ENCODE measurements around the gene EHMT2.
"Not testable (repeated sequence)": the region's sequence is repeated elsewhere in the genome, so short reads cannot be mapped to it uniquely, and the experiment has no call there.

EHMT2 gene

DNA sequence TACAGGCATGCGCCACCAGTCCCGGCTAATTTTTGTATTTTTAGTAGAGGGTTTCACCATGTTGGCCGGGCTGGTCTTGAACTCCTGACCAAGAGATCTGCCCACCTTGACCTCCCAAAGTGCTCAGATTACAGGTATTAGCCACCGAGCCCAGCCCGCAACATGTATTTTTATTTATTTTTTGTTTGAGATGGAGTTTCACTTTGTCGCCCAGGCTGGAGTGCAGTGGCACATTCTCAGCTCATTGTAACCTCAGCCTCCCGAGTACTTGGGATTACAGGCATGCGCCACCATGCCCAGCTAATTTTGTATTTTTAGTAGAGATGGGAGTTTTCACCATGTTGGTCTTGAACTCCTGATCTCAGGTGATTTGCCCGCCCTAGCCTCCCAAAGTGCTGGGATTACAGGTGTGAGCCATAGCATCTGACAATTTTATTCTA lies 59.4 kb downstream of the EHMT2 start:
- H3K27ac ChIP-seq (ENCODE audit: low read length), result not testable (repeated sequence)
- peaks cover 17 to 36% of the 10 kb centered on the region in 2 donors for H3K36me3 ChIP-seq (ENCODE audit: control insufficient read depth in 2 of 2, insufficient read depth in 2 of 2, low read length in 2 of 2)
- peaks cover 28% of the 10 kb centered on the region for H3K4me1 ChIP-seq (ENCODE audit: control insufficient read depth, insufficient read depth, low read length)

GRCh38 chr6:31837369-31838113 lies 60.0 kb downstream of the EHMT2 start:
- Histone ChIP-seq H3K9ac (ENCODE audit: low read length in 2 of 2) (peak overlapping the region in 1 of 2 donors; percentile 43), H3K4me3 (ENCODE audit: low read length in 2 of 2) (peak overlapping the region; percentile 17 to 47), H3K27me3 (ENCODE audit: control insufficient read depth in 1 of 2, insufficient read depth in 2 of 2, low read length in 2 of 2) (no peaks in the 10 kb centered on the region), H3K36me3 (ENCODE audit: control insufficient read depth in 2 of 2, insufficient read depth in 2 of 2, low read length in 2 of 2) (peaks cover 17 to 32% of the 10 kb centered on the region in 2 donors), H3K9me3 (ENCODE audit: control insufficient read depth in 2 of 2, low read length in 2 of 2) (no peaks in the 10 kb centered on the region), H3K27ac (ENCODE audit: low read length) (peak overlapping the region; percentile 93), H3K4me1 (ENCODE audit: control insufficient read depth, insufficient read depth, low read length) (peaks cover 28% of the 10 kb centered on the region)

More for the DNA sequence above, 59.4 kb downstream of the EHMT2 start:
- not testable (repeated sequence) for H3K9me3 ChIP-seq (ENCODE audit: control insufficient read depth in 2 of 2, low read length in 2 of 2); H3K9ac ChIP-seq (ENCODE audit: low read length in 2 of 2); H3K27me3 ChIP-seq (ENCODE audit: control insufficient read depth in 1 of 2, insufficient read depth in 2 of 2, low read length in 2 of 2); H3K4me3 ChIP-seq (ENCODE audit: low read length in 2 of 2)

- H3K27ac ChIP-seq (ENCODE audit: low read length), result peak overlapping the region; percentile 93
- no peaks in the 10 kb centered on the region for H3K9me3 ChIP-seq (ENCODE audit: control insufficient read depth in 2 of 2, low read length in 2 of 2)
- peaks cover 17 to 32% of the 10 kb centered on the region in 2 donors for H3K36me3 ChIP-seq (ENCODE audit: control insufficient read depth in 2 of 2, insufficient read depth in 2 of 2, low read length in 2 of 2)
- peak overlapping the region; percentile 35 to 97 for H3K4me3 ChIP-seq (ENCODE audit: low read length in 2 of 2)
- H3K4me1 ChIP-seq (ENCODE audit: control insufficient read depth, insufficient read depth, low read length), result peaks cover 33% of the 10 kb centered on the region
- H3K27me3 ChIP-seq (ENCODE audit: control insufficient read depth in 1 of 2, insufficient read depth in 2 of 2, low read length in 2 of 2), result no peaks in the 10 kb centered on the region
- peak overlapping the region; percentile 58 to 97 for H3K9ac ChIP-seq (ENCODE audit: low read length in 2 of 2)
These were observed 60.8 kb downstream of the EHMT2 start for GRCh38 chr6:31836474-31837368.

- Histone ChIP-seq H3K4me3 (ENCODE audit: low read length in 2 of 2) (peak overlapping the region; percentile 66 to 97), H3K9ac (ENCODE audit: low read length in 2 of 2) (peak overlapping the region; percentile 58 to 97), H3K4me1 (ENCODE audit: control insufficient read depth, insufficient read depth, low read length) (peaks cover 39% of the 10 kb centered on the region), H3K27ac (ENCODE audit: low read length) (peak overlapping the region; percentile 93), H3K9me3 (ENCODE audit: control insufficient read depth in 2 of 2, low read length in 2 of 2) (no peaks in the 10 kb centered on the region), H3K36me3 (ENCODE audit: control insufficient read depth in 2 of 2, insufficient read depth in 2 of 2, low read length in 2 of 2) (peaks cover 17 to 31% of the 10 kb centered on the region in 2 donors), H3K27me3 (ENCODE audit: control insufficient read depth in 1 of 2, insufficient read depth in 2 of 2, low read length in 2 of 2) (no peaks in the 10 kb centered on the region)
These were observed 61.4 kb downstream of the EHMT2 start for GRCh38 chr6:31836047-31836473.

- Histone ChIP-seq H3K27me3 (ENCODE audit: control insufficient read depth in 1 of 2, insufficient read depth in 2 of 2, low read length in 2 of 2) (no peaks in the 10 kb centered on the region), H3K4me3 (ENCODE audit: low read length in 2 of 2) (peak overlapping the region; percentile 97 to 100), H3K9ac (ENCODE audit: low read length in 2 of 2) (peak overlapping the region; percentile 94 to 97), H3K27ac (ENCODE audit: low read length) (peak overlapping the region; percentile 93), H3K4me1 (ENCODE audit: control insufficient read depth, insufficient read depth, low read length) (peaks cover 42% of the 10 kb centered on the region), H3K9me3 (ENCODE audit: control insufficient read depth in 2 of 2, low read length in 2 of 2) (no peaks in the 10 kb centered on the region), H3K36me3 (ENCODE audit: control insufficient read depth in 2 of 2, insufficient read depth in 2 of 2, low read length in 2 of 2) (peaks cover 14 to 20% of the 10 kb centered on the region in 2 donors)
These were observed 62.9 kb downstream of the EHMT2 start for GRCh38 chr6:31834367-31835250.

DNA sequence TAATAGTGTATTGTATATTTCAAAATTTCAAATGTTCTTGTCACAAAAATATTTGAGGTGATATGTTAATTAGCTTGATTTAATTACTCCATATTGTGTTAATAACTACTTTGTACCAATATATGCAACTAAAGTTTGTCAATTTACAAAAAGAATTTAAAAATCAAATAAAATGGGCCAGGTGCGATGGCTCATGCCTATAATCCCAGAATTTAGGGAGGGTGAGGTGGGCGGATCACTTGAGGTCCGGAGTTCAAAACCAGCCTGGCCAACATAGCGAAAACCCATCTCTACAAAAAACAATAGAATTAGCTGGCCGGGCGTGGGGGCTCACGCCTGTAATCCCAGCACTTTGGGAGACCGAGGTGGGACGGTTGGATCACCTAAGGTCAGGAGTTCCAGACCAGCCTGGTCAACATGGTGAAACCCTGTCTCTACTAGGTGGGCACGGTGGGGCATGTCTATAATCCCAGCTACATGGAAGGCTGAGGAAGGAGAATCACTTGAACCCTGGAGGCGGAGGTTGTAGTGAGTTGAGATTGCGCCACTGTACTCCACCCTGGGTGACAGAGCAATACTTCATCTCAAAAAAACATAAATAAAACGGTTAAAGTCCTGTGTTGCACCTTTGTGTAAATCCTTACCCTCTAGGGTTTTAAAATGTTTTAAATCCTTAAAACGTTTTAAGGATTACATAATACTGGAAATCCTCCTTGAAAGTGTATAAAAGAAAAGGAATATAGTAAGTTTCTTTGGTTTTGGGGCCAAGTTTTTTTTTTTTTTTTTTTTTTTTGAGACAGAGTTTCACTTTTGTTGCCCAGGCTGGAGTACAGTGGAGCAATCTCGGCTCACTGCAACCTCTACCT lies 65.9 kb downstream of the EHMT2 start:
- Histone ChIP-seq H3K4me3 (ENCODE audit: low read length in 2 of 2) (peak overlapping the region; percentile 80 to 95), H3K9ac (ENCODE audit: low read length in 2 of 2) (peak overlapping the region in 1 of 2 donors; percentile 84), H3K4me1 (ENCODE audit: control insufficient read depth, insufficient read depth, low read length) (peaks cover 29% of the 10 kb centered on the region), H3K27me3 (ENCODE audit: control insufficient read depth in 1 of 2, insufficient read depth in 2 of 2, low read length in 2 of 2) (no peaks in the 10 kb centered on the region), H3K9me3 (ENCODE audit: control insufficient read depth in 2 of 2, low read length in 2 of 2) (no peaks in the 10 kb centered on the region), H3K36me3 (ENCODE audit: control insufficient read depth in 2 of 2, insufficient read depth in 2 of 2, low read length in 2 of 2) (no peaks in the 10 kb centered on the region), H3K27ac (ENCODE audit: low read length) (no peak overlapping the region)

DNA sequence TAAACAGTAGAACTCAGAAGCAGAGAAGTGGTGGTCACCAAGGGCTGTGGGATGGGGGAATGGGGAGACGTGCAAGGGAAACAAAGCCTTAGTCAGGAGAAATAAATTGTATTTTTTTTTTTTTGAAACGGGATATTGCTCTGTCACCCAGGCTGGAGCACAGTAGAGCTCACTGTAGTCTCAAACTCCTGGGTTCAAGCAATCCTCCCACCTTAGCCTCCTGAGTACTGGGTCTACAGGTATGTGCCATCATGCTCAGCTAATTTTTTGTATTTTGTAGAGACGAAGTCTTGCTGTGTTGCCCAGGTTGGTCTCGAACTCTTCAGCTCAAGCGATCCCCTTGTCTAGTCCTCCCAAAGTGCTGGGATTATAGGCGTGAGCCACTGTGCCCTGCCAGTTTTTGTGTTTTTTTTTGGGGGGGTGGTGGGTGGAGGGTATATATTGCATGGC lies 66.6 kb downstream of the EHMT2 start:
- no peaks in the 10 kb centered on the region for H3K36me3 ChIP-seq (ENCODE audit: control insufficient read depth in 2 of 2, insufficient read depth in 2 of 2, low read length in 2 of 2)
- H3K4me3 ChIP-seq (ENCODE audit: low read length in 2 of 2), result peak overlapping the region; percentile 80 to 95
- no peaks in the 10 kb centered on the region for H3K9me3 ChIP-seq (ENCODE audit: control insufficient read depth in 2 of 2, low read length in 2 of 2)
- H3K27me3 ChIP-seq (ENCODE audit: control insufficient read depth in 1 of 2, insufficient read depth in 2 of 2, low read length in 2 of 2), result no peaks in the 10 kb centered on the region
- peak overlapping the region; percentile 37 for H3K27ac ChIP-seq (ENCODE audit: low read length)
- H3K9ac ChIP-seq (ENCODE audit: low read length in 2 of 2), result peak overlapping the region; percentile 62 to 84
- peaks cover 26% of the 10 kb centered on the region for H3K4me1 ChIP-seq (ENCODE audit: control insufficient read depth, insufficient read depth, low read length)
